GM12865 (cell line): ENCODE measurements around the gene GATAD2B.
A peak's percentile ranks its signal among the peaks of the same experiment; 100 is the strongest.

ENCODE experiments used
- DNase-seq: peaks from one replicate; pipeline ENCODE4 v3.0.0; 2010; ENCODE audit warnings: low read depth
- H3K4me3 ChIP-seq: 2 replicates; pipeline ENCODE4 v1.5.1; 2011; ENCODE audit warnings: mild to moderate bottlenecking, low read depth, low read length, control low read depth
- TF ChIP-seq, protein P1 (sequence below): IDR thresholded peaks from 2 replicates; pipeline ENCODE4 v1.5.1; 2011; ENCODE audit warnings: low read length, control low read depth, low read depth, inconsistent platforms; ENCODE audit not compliant: insufficient read depth; ENCODE audit errors: missing control alignments

Gene GATAD2B

GRCh38 chr1:153958961-153959260 is 36.1 kb upstream of the GATAD2B start:
- TF ChIP-seq, protein P1, sequence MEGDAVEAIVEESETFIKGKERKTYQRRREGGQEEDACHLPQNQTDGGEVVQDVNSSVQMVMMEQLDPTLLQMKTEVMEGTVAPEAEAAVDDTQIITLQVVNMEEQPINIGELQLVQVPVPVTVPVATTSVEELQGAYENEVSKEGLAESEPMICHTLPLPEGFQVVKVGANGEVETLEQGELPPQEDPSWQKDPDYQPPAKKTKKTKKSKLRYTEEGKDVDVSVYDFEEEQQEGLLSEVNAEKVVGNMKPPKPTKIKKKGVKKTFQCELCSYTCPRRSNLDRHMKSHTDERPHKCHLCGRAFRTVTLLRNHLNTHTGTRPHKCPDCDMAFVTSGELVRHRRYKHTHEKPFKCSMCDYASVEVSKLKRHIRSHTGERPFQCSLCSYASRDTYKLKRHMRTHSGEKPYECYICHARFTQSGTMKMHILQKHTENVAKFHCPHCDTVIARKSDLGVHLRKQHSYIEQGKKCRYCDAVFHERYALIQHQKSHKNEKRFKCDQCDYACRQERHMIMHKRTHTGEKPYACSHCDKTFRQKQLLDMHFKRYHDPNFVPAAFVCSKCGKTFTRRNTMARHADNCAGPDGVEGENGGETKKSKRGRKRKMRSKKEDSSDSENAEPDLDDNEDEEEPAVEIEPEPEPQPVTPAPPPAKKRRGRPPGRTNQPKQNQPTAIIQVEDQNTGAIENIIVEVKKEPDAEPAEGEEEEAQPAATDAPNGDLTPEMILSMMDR = no peak
- no peak for DNase-seq
- H3K4me3 ChIP-seq = peak overlapping the region; percentile 36; the same call in 1 of the 2 replicates

GRCh38 chr1:153958111-153958960 is 35.6 kb upstream of the GATAD2B start, which contains the start of gene CRTC2:
CRTC2 (minus strand) TSS chr1:153958612; CDS start chr1:153958497, 115 bp downstream.
- peak within 1 kb of the TSS; percentile 81 for H3K4me3 ChIP-seq
- DNase-seq = peak; percentile 97
- TF ChIP-seq, protein P1 = no peak

- peak; percentile 77 for DNase-seq
- peak overlapping the region; percentile 81 for H3K4me3 ChIP-seq
- TF ChIP-seq, protein P1 = no peak
These were observed 35.0 kb upstream of the GATAD2B start for GRCh38 chr1:153957744-153958110.

GRCh38 chr1:153956997-153957715 is 34.4 kb upstream of the GATAD2B start:
- no peak for DNase-seq
- TF ChIP-seq, protein P1 = no peak
- peak overlapping the region; percentile 81 for H3K4me3 ChIP-seq

DNA sequence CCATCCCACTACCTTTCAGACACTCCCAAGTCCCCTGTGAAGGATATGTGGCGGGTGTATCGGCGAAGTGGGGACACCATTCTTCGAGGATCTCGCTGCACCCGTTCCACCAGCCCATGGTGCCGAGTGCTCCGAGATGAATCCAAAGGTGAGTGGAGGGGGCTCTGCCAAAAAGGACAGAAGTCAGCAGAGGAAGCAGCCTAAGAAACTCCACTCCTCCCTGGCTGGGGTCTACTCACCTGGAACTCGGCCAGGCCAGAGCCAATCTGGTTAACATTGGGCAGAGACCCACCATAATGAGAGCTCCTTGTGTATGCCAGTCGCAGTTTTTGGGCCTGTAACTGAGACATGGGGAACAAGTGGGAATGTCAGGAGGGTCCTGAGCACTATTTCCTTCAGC is 32.1 kb upstream of the GATAD2B start:
- DNase-seq = no peak
- TF ChIP-seq, protein P1 = no peak
- no peak overlapping the region for H3K4me3 ChIP-seq

DNA sequence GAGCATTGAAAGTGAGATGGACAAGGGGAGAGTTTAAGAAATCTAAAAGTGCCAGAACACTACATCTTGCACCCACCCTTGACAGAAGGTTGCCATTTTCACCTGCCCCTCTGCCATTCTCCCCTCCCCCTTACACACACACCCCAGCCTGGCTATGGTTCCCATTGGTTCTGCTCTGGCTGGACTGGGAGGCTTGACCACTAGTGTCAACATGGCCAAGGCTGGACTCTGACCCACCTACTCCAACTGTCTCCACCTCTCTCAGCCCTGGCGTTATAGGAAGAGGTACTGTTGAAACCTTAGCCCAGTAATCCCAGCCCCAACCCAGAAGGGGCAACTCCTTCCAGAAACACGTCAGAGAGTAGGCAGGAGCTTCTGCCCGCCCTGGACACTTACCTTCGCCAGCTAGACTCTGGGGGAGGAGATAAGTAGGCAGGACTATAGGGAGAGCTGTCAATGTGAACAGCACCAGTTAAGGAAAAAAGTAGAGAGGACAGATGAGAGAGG is 31.1 kb upstream of the GATAD2B start:
- TF ChIP-seq, protein P1 = no peak
- H3K4me3 ChIP-seq = no peak overlapping the region
- no peak for DNase-seq
